ENCODE results near the gene CENPH. TPM values are rescaled to one million over a fixed set of nuclear protein-coding genes. Genes with fewer than 3 reads are reported as not detected.
"Not testable (repeated sequence)": the region's sequence is repeated elsewhere in the genome, so short reads cannot be mapped to it uniquely, and the experiment has no call there.

CENPH gene
- total RNA-seq, 1 donor from 2014 or later = 34.4 TPM

DNA sequence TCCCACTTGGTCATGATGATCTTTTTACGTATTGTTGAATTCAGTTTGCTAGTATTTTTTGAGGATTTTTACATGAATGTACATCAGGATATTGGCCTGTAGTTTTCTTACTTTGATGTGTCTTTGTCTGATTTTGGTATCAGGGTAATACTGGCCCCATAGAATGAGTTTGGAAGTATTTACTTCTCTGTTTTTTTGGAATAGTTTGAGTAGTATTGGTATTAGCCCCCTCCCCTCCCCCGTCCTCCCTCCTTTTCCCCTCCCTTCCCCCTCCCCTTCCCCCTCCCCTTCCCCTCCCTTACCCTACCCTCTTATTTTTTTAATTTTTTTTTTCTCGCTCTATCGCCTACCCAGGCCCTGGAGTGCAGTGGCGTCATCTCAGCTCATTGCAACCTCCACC, 55.6 kb downstream of the CENPH start:
- intact Hi-C loops (cut with micrococcal nuclease) = no loop called here

DNA sequence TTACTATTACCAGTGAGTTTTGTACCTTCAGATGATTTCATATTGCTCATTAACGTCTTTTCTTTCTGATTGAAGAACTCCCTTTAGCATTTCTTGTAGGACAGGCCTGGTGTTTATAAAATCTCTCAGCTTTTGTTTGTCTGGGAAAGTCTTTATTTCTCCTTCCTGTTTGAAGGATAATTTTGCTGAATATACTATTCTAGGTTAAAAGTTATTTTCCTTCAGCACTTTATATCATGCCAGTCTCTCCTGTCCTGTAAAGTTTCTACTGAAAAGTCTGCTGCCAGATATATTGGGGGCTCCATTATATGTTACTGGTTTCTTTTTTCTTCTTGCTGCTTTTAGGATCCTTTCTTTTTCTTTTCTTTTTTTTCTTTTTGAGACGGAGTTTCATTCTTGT, 58.6 kb downstream of the CENPH start:
- intact Hi-C loops (cut with micrococcal nuclease) = no loop called here

DNA sequence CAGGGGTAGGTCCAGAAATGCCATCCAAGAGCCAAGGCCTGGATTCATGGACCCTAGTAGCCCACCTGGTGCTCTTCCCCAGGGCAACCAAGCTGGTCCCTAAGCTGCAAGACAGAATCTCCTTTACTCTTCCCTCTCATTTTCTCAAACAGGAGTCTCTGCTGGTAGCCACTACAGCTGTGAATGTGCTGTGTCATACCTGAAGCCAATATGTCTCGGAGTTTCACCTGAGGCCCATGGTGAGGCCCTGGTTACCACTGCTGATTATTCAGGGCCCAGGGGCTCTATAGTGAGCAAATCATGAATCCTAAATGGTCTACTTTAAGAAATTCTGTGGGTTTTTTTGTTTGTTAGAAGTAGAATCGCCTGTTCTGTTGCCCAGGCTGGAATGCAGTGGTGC, 61.2 kb downstream of the CENPH start:
- intact Hi-C loops (cut with micrococcal nuclease) = no loop called here

DNA sequence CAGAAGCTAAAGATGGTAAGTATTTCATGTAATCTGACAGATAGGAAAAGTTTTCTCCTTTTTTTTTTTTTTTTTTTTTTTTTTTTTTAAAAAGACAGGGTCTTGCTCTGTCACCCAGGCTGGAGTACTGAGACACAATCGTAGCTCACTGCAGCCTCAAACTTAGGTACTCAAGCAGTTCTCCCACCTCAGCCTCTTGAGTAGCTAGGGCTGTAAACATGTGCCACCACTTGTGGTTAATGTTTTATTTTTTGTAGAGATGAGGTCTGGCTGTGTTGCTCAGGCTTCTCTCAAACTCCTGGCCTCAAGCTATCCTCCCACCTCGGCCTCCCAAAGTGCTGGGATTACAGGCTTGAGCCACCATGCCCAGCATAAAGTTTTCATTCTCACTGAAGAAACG, 63.1 kb downstream of the CENPH start:
- intact Hi-C loops (cut with micrococcal nuclease) = no loop called here

DNA sequence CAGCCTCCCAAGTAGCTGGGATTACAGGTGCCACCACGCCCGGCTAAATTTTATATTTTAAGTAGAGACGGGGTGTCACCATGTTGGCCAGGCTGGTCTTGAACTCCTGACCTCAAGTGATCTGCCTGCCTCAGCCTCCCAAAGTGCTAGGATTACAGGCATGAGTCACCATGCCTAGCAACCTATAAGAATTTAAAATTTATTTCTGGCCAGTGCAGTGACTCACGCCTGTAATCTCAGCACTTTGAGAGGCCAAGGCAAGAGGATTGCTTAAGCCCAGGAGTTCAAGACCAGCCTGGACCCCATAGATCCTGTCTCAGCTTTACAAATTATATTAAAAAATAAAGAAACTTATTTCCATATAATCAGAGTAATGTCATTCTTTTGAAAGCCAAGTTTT, 66.6 kb downstream of the CENPH start:
- intact Hi-C loops (cut with micrococcal nuclease) = not testable (repeated sequence)

DNA sequence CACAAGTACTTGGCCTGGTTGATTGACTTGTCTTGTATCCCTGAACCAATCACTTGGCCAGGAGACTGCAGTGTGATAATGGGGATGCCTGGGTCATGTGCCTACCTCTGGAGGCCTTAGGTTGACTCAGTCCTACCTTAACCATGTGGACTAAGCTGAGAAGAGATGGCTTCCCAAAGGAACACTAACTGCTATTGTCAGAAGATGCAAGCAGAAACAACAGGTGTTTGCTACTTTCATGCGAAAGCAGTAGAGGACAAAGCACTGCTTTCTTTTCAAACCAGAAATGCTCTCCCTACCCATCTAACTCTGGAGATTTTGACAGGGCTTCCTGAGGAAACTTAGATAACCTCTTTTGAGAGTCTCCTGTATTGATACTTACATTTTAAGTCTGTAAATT, 68.2 kb downstream of the CENPH start:
- intact Hi-C loops (cut with micrococcal nuclease) = no loop called here

Other genes with a start within 250 kb of the CENPH start
- gene SLC30A5, start 95.6 kb upstream of the CENPH start, total RNA-seq = 42.9 and 45.8 TPM in 2 replicates
- 163 and 164 TPM in 2 replicates for gene CCNB1, start 22.4 kb upstream of the CENPH start, total RNA-seq
- 24.5 and 27.7 TPM in 2 replicates for gene CDK7, start 45.3 kb downstream of the CENPH start, total RNA-seq
- 9.0 and 9.5 TPM in 2 replicates for gene CCDC125, start 143.2 kb downstream of the CENPH start, total RNA-seq
- gene AK6, start 179.9 kb downstream of the CENPH start, total RNA-seq = 41.1 and 42.0 TPM in 2 replicates
- gene TAF9, start 179.9 kb downstream of the CENPH start, total RNA-seq = 53.6 and 55.2 TPM in 2 replicates
- gene RAD17, start 180.2 kb downstream of the CENPH start, total RNA-seq = 22.4 and 25.0 TPM in 2 replicates
- 0.16 and 0.20 TPM in 2 replicates for gene MARVELD2, start 225.5 kb downstream of the CENPH start, total RNA-seq